GM12872 (cell line): ENCODE data around the gene NEMF.

ENCODE experiments used
- TF ChIP-seq, protein P1 (sequence below): IDR thresholded peaks from 3 replicates; pipeline ENCODE4 v1.5.1; 2011; ENCODE audit warnings: low read depth, mild to moderate bottlenecking, low read length, moderate library complexity; ENCODE audit not compliant: insufficient read depth

The NEMF gene

DNA sequence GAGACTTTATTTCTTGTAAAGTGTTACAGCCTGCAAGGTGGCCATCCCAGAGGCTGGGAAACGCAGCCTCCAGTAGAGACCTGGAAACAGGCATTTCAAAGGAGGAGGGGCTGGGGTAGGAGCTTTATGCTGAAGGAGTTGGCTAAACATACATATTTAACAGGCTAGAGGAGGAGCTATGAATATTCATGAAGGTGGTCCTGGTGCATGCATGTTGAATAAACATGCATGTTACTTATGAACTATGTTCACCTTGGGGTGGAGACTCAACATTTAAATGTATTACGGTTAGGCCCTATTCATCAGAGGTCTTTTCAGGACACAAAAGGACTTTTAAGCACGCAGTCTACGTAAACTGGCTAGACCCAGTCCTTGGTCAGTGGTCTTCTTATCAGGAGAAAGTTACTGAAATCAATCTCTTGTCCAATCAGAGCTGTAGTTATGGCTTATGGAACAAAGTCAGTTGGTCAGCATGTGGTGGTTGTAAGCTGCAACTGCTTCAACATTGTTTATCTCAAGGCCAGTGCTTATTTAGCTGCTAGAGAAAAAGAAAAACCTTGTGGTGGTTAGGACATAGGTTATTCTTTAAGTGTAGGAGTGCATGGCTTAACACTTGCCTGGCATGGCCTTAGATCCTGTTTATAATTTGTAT, 28.9 kb upstream of the NEMF start:
- TF ChIP-seq, protein P1, sequence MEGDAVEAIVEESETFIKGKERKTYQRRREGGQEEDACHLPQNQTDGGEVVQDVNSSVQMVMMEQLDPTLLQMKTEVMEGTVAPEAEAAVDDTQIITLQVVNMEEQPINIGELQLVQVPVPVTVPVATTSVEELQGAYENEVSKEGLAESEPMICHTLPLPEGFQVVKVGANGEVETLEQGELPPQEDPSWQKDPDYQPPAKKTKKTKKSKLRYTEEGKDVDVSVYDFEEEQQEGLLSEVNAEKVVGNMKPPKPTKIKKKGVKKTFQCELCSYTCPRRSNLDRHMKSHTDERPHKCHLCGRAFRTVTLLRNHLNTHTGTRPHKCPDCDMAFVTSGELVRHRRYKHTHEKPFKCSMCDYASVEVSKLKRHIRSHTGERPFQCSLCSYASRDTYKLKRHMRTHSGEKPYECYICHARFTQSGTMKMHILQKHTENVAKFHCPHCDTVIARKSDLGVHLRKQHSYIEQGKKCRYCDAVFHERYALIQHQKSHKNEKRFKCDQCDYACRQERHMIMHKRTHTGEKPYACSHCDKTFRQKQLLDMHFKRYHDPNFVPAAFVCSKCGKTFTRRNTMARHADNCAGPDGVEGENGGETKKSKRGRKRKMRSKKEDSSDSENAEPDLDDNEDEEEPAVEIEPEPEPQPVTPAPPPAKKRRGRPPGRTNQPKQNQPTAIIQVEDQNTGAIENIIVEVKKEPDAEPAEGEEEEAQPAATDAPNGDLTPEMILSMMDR, result no peak

GRCh38 chr14:49880267-49881064, 27.9 kb upstream of the NEMF start:
- TF ChIP-seq, protein P1, result no peak

GRCh38 chr14:49879646-49880204, 27.1 kb upstream of the NEMF start:
- TF ChIP-seq, protein P1, result peak; percentile 84

DNA sequence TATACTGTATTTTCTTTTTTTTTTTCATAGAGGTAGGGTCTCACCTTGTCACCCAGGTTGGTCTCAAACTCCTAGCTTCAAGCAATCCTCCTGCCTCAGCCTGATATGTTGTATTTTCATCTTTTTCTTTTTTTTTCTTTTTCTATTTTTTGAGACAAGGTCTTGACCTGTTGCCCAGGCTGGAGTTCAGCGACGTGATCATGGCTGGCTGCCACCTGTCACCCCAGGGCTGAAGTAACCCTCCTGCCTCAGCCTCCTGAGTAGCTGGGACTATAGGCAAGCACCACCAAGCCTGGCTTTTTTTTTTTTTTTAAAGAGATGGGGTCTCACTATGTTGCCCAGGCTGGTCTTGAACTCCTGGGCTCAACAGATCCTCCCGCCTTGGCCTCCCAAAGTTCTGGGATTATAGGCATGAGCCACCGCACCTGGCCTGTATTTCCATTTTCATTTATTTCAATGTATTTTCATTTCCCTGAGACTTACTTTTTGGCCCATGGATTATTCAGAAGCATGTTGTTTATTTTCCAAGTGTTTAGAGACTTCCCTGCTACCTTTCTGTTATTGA, 24.1 kb upstream of the NEMF start:
- TF ChIP-seq, protein P1, result no peak

- TF ChIP-seq, protein P1, result no peak
Measured at GRCh38 chr14:49875640-49876198, 23.1 kb upstream of the NEMF start.

DNA sequence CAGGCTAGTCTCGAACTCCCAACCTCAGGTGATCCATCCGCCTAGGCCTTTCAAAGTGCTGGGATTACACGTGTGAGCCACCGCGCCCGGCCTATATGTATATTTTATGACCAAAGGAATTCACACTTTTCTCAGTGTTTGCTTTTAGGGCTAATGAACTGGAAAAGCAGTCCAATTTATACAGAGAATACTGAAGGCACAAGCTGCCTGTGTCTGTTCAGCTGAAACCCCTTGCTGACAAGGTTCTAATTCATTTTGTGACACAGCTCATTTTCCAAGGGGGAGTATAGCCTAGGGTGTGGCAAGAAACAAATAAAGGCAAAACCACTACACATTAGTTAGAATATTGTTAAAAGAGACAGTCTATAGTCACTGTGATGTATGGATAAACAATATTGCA, 18.3 kb upstream of the NEMF start:
- TF ChIP-seq, protein P1, result no peak

GRCh38 chr14:49868720-49869114, 16.1 kb upstream of the NEMF start:
- TF ChIP-seq, protein P1, result no peak
